ENCODE results near the gene APMAP.
"Not testable (repeated sequence)": the region's sequence is repeated elsewhere in the genome, so short reads cannot be mapped to it uniquely, and the experiment has no call there.

The APMAP gene

GRCh38 chr20:24935766-24936525 lies 56.6 kb downstream of the APMAP start:
- no peak for DNase-seq (ENCODE audit: low spot score)
- H3K27ac ChIP-seq, result no peak overlapping the region
- no peak for TF ChIP-seq CTCF (IDR thresholded peaks at IDR 0.05)
- H3K4me3 ChIP-seq, result no peak overlapping the region

- Histone ChIP-seq H3K4me3 (no peak overlapping the region), H3K27ac (no peak overlapping the region)
- DNase-seq (ENCODE audit: low spot score), result no peak
- no peak for TF ChIP-seq CTCF (IDR thresholded peaks at IDR 0.05)
These were observed 57.4 kb downstream of the APMAP start for GRCh38 chr20:24935140-24935539.

DNA sequence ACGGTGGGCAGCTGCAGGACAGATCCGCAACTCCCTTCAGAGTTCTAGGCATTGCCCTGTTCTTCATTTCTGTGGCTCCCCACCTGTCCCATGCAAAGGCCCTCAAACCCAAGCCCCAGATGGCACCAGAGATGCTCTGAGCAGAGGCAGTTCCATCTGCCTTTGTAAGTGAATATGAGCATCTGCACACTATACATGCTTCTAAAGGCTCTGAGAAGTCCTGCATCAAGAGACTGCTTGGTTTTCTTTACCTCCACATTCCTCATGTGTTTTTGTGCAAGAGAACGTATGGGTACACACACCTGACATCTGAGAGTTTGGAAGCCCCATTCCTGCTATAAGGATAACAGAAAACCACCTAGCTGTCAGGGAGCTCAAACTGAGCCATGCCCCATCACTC lies 57.8 kb downstream of the APMAP start:
- no peak for TF ChIP-seq CTCF (IDR thresholded peaks at IDR 0.05)
- H3K4me3 ChIP-seq, result no peak overlapping the region
- DNase-seq (ENCODE audit: low spot score), result no peak
- no peak overlapping the region for H3K27ac ChIP-seq

GRCh38 chr20:24934101-24934661 lies 58.4 kb downstream of the APMAP start:
- no peak for DNase-seq (ENCODE audit: low spot score)

GRCh38 chr20:24933266-24933908 lies 59.2 kb downstream of the APMAP start:
- H3K27ac ChIP-seq, result no peak overlapping the region
- no peak for TF ChIP-seq CTCF (IDR thresholded peaks at IDR 0.05)
- H3K4me3 ChIP-seq, result no peak overlapping the region
- no peak for DNase-seq (ENCODE audit: low spot score)

More at GRCh38 chr20:24934101-24934661, 58.4 kb downstream of the APMAP start:
- no peak for TF ChIP-seq CTCF (IDR thresholded peaks at IDR 0.05)
- Histone ChIP-seq H3K4me3 (no peak overlapping the region), H3K27ac (no peak overlapping the region)

GRCh38 chr20:24931893-24932292 lies 60.7 kb downstream of the APMAP start:
- not testable (repeated sequence) for DNase-seq (ENCODE audit: low spot score); H3K4me3 ChIP-seq; H3K27ac ChIP-seq

GRCh38 chr20:24930724-24931688 lies 61.5 kb downstream of the APMAP start:
- not testable (repeated sequence) for DNase-seq (ENCODE audit: low spot score); H3K4me3 ChIP-seq; H3K27ac ChIP-seq

- not testable (repeated sequence) for H3K4me3 ChIP-seq; DNase-seq (ENCODE audit: low spot score); H3K27ac ChIP-seq
These were observed 62.5 kb downstream of the APMAP start for GRCh38 chr20:24929867-24930723.

DNA sequence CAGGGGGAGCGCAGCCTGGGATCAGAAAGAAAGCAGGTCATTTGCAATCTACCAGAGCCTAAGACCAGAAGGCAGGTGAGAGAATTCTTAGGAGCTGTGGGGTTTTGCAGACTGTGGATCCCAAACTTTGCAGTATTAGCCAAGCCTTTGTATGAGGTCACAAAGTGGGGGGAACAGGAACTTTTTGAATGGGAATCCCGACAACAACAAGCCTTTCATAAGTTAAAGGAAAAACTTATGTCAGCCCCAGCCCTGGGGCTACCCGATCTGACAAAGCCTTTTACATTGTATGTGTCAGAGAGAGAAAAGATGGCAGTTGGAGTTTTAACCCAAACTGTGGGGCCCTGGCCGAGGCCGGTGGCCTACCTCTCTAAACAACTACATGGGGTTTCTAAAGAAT lies 63.3 kb downstream of the APMAP start:
- not testable (repeated sequence) for H3K27ac ChIP-seq; H3K4me3 ChIP-seq; DNase-seq (ENCODE audit: low spot score)

DNA sequence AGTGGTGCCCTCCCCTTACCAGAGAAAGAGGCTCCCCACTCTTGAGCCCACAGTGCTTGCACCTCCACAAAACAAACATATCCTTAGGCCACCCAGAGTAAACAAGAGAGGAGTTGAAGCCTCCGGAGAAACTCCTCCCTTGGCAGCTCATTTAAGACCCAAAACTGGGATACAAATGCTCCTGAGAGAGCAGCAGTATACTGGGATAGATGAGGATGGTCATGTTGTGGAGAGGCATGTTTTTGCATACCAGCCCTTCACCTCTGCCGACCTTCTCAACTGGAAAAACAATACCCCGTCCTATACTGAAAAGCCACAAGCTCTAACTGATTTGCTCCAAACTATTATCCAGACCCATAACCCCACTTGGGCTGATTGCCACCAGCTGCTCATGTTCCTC lies 71.8 kb downstream of the APMAP start:
- not testable (repeated sequence) for DNase-seq (ENCODE audit: low spot score); H3K27ac ChIP-seq; H3K4me3 ChIP-seq

- H3K27ac ChIP-seq; DNase-seq (ENCODE audit: low spot score); H3K4me3 ChIP-seq: not testable (repeated sequence)
These were observed 72.9 kb downstream of the APMAP start for GRCh38 chr20:24919665-24920064.

Measured in coronary artery (tissue), 2 donors.